Stimulated activated CD8-positive, alpha-beta memory T cell treated with anti-CD3 and anti-CD28 coated beads, Interleukin-7, amount 100 ng/mL, for 4 hours (primary cell): Measurements from ENCODE around the gene ZSWIM7.

Experiments
- DNase-seq, 2 donors: peaks; one replicate each; pipeline ENCODE4 v3.0.0-alpha.2; 2020; ENCODE audit warnings: low read depth in 2 of 2

ZSWIM7 gene

GRCh38 chr17:15931394-15931793 lies 68.1 kb downstream of the ZSWIM7 start:
- no peak for DNase-seq

GRCh38 chr17:15930426-15930825 lies 69.1 kb downstream of the ZSWIM7 start:
- DNase-seq, result no peak

- DNase-seq, result no peak
Observed at GRCh38 chr17:15929941-15930340, 69.6 kb downstream of the ZSWIM7 start.

GRCh38 chr17:15928286-15928785 lies 71.2 kb downstream of the ZSWIM7 start:
- DNase-seq, result no peak
